DOHH2 (cell line): ENCODE data around the gene NFKB2.
A peak's percentile ranks its signal among the peaks of the same experiment; 100 is the strongest.

Source experiments
- H3F3A ChIP-seq: fragments of 200-600 bp; sonication (generic), shearing (Covaris generic); 2 replicates; pipeline ENCODE4 v1.6.0; 2016; ENCODE audit warnings: antibody characterized with exemption, mild to moderate bottlenecking; ENCODE audit not compliant: control insufficient read depth, insufficient read depth
- H3K27ac ChIP-seq: fragments of 200-600 bp; sonication (generic); 2 replicates; pipeline ENCODE4 v1.5.1; 2014; ENCODE audit warnings: low read depth, mild to moderate bottlenecking, low read length, moderate library complexity
- H3K27me3 ChIP-seq: fragments of 200-600 bp; sonication (generic); 2 replicates; pipeline ENCODE4 v1.6.1; 2014; ENCODE audit warnings: mild to moderate bottlenecking, low read length, mixed read lengths; ENCODE audit not compliant: control insufficient read depth
- H3K36me3 ChIP-seq: fragments of 200-600 bp; sonication (generic); 2 replicates; pipeline ENCODE4 v1.6.1; 2014; ENCODE audit warnings: mild to moderate bottlenecking, low read length, moderate library complexity, mixed read lengths; ENCODE audit not compliant: control insufficient read depth
- H3K4me1 ChIP-seq: fragments of 200-600 bp; sonication (generic); 2 replicates; pipeline ENCODE4 v1.6.1; 2014; ENCODE audit warnings: mild to moderate bottlenecking, low read length, mixed read lengths; ENCODE audit not compliant: control insufficient read depth
- H3K4me2 ChIP-seq: fragments of 200-600 bp; sonication (generic); 2 replicates; pipeline ENCODE4 v1.6.0; 2014; ENCODE audit warnings: mild to moderate bottlenecking, low read length, moderate library complexity
- H3K4me3 ChIP-seq: fragments of 200-600 bp; sonication (generic); 2 replicates; pipeline ENCODE4 v1.5.1; 2014; ENCODE audit warnings: mild to moderate bottlenecking, low read length, mixed read lengths
- H3K79me2 ChIP-seq: fragments of 200-600 bp; sonication (generic); 2 replicates; pipeline ENCODE4 v1.6.1; 2014; ENCODE audit warnings: mild to moderate bottlenecking, low read length, mixed read lengths; ENCODE audit not compliant: control insufficient read depth
- H3K9me2 ChIP-seq: fragments of 200-600 bp; sonication (generic); replicated peaks from 2 replicates; pipeline ENCODE4 v1.6.1; 2014; ENCODE audit warnings: mild to moderate bottlenecking, low read length, mixed read lengths; ENCODE audit not compliant: control insufficient read depth
- H3K9me3 ChIP-seq: fragments of 200-600 bp; sonication (generic); 2 replicates; pipeline ENCODE4 v1.6.1; 2014; ENCODE audit warnings: antibody characterized with exemption, low read length, mixed read lengths; ENCODE audit not compliant: control insufficient read depth, insufficient read depth
- H4K20me1 ChIP-seq: fragments of 200-600 bp; sonication (generic); 2 replicates; pipeline ENCODE4 v1.6.0; 2014; ENCODE audit warnings: low read depth, mild to moderate bottlenecking, antibody characterized with exemption, low read length, moderate library complexity; ENCODE audit not compliant: control insufficient read depth, insufficient read depth
- EZH2phosphoT487 ChIP-seq: fragments of 200-600 bp; sonication (generic); IDR thresholded peaks from 2 replicates; pipeline ENCODE4 v1.6.1; 2017; ENCODE audit warnings: borderline replicate concordance, mild to moderate bottlenecking, antibody characterized with exemption, low read length, moderate library complexity, mixed read lengths
- TF ChIP-seq, protein P1 (sequence below): fragments of 200-600 bp; sonication (generic); IDR thresholded peaks from one replicate; pipeline ENCODE4 v1.5.1; 2014; ENCODE audit warnings: antibody characterized with exemption, mild to moderate bottlenecking, low read depth, low read length; ENCODE audit not compliant: poor library complexity, severe bottlenecking

The NFKB2 gene

DNA sequence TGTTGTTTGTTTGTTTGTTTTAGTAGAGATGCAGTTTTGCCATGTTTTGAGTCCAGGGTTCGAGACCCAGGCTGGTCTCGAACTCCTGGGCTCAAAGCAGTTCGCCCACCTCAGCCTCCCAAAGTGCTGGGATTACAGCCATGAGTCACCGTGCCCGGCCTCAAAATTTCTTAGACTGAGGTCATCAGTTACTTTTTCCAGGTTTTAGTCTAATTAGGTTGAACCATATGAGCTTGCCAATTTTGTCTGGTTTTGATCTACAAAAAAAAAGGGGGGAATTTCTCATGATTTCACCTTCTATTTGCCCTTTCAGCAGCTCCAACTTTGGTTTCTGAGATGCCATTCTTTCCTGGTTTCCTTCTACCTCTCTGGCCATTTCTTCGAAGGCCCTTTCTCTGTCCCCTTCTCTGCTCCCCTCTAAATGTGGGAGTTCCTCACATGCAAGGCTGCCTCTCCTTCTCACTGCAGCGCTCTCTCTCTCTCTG is 31.3 kb downstream of the NFKB2 start:
- TF ChIP-seq, protein P1, sequence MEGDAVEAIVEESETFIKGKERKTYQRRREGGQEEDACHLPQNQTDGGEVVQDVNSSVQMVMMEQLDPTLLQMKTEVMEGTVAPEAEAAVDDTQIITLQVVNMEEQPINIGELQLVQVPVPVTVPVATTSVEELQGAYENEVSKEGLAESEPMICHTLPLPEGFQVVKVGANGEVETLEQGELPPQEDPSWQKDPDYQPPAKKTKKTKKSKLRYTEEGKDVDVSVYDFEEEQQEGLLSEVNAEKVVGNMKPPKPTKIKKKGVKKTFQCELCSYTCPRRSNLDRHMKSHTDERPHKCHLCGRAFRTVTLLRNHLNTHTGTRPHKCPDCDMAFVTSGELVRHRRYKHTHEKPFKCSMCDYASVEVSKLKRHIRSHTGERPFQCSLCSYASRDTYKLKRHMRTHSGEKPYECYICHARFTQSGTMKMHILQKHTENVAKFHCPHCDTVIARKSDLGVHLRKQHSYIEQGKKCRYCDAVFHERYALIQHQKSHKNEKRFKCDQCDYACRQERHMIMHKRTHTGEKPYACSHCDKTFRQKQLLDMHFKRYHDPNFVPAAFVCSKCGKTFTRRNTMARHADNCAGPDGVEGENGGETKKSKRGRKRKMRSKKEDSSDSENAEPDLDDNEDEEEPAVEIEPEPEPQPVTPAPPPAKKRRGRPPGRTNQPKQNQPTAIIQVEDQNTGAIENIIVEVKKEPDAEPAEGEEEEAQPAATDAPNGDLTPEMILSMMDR: no peak
- no peak for TF ChIP-seq EZH2phosphoT487
- Histone ChIP-seq H3K27ac (no peak overlapping the region), H3K79me2 (peaks cover 26% of the 10 kb centered on the region), H4K20me1 (no peaks in the 10 kb centered on the region), H3K4me2 (no peak overlapping the region), H3K4me3 (no peak overlapping the region), H3K36me3 (peaks cover 23% of the 10 kb centered on the region), H3K9me3 (no peaks in the 10 kb centered on the region), H3K27me3 (no peaks in the 10 kb centered on the region), H3F3A (peaks cover 3% of the 10 kb centered on the region; the same call in 1 of the 2 replicates), H3K4me1 (peaks cover 22% of the 10 kb centered on the region), H3K9me2 (no peaks in the 10 kb centered on the region)

DNA sequence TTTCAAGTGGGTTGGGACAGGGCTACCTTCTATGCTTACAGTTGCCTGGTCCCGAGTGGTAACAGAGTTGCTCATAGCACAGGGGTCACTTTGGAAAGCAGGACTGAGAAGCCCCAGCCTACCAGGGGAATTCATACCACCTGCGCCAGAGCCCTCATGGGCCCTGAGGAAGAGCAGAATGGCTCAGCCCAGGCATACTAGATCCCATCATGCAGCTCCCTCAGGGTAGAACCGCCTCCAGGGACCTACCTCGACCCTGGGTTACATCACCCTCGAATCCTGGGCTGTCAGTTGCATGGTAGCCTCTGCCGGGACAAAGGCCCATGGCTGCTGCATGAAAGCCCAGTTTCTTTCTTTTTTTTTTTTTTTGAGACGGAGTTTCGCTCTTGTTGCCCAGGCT is 34.0 kb downstream of the NFKB2 start:
- no peak for TF ChIP-seq EZH2phosphoT487
- TF ChIP-seq, protein P1: no peak

DNA sequence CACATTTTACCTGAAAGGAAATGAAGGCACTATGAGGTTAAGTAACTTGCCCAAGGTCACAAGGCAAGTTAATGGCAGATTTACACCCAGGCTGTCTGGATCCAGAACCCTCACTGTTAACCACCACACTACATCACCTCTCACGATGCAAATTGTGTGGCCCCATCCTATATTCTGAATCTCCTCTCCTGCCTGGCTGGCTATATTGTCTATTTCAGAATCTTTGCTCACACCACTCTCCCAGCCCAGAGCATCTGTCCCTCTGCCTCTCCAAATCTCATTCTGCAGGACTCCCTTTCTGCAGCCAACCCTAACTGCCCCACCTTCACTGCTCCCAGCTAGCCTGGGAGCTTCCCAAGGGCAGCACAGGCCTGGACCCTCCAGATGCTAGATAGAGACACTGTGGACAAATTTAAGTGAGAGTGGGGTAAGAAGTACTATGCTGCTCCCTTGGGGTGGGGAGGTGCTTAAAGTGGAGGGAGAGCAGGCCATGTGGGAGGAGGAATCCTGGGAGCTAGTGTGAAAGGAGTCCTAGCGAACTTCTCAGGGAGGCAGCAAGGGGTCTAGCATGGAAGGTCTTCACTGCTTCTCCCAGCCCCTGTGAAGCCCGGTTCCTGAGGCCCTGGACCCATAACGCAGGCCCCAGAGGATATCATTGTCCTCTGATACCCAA is 36.1 kb downstream of the NFKB2 start:
- H3K9me3 ChIP-seq: no peaks in the 10 kb centered on the region
- H3K36me3 ChIP-seq: peaks cover 8% of the 10 kb centered on the region
- peaks cover 16% of the 10 kb centered on the region for H3K79me2 ChIP-seq
- peaks cover 15% of the 10 kb centered on the region for H3K27me3 ChIP-seq
- H3K4me2 ChIP-seq: peak overlapping the region; percentile 80
- H3K27ac ChIP-seq: peak overlapping the region; percentile 52
- no peaks in the 10 kb centered on the region for H3K9me2 ChIP-seq
- peak overlapping the region; percentile 90 for H3K4me3 ChIP-seq
- TF ChIP-seq, protein P1: no peak
- no peak for TF ChIP-seq EZH2phosphoT487
- H3F3A ChIP-seq: no peaks in the 10 kb centered on the region
- no peaks in the 10 kb centered on the region for H4K20me1 ChIP-seq
- H3K4me1 ChIP-seq: peaks cover 16% of the 10 kb centered on the region

More for the DNA sequence above, 34.0 kb downstream of the NFKB2 start:
- H3K9me2 ChIP-seq: no peaks in the 10 kb centered on the region
- H3K79me2 ChIP-seq: peaks cover 16% of the 10 kb centered on the region
- peaks cover 10% of the 10 kb centered on the region for H3K36me3 ChIP-seq
- H4K20me1 ChIP-seq: no peaks in the 10 kb centered on the region
- peaks cover 2% of the 10 kb centered on the region for H3K27me3 ChIP-seq
- H3K4me2 ChIP-seq: no peak overlapping the region
- H3K4me1 ChIP-seq: peaks cover 16% of the 10 kb centered on the region
- no peak overlapping the region for H3K27ac ChIP-seq
- no peak overlapping the region for H3K4me3 ChIP-seq
- no peaks in the 10 kb centered on the region for H3F3A ChIP-seq
- H3K9me3 ChIP-seq: no peaks in the 10 kb centered on the region
